Esophagus (tissue), 2 donors: ENCODE data around the gene WASHC4. TPM values are rescaled to one million over a fixed set of nuclear protein-coding genes. Genes with fewer than 3 reads are reported as not detected.

Experiments used
- H3K27ac ChIP-seq, 2 donors: one replicate each; pipeline ENCODE4 v1.5.1; 2013; ENCODE audit warnings: low read depth in 2 of 2, mild to moderate bottlenecking in 2 of 2, inconsistent platforms in 1 of 2, low read length in 1 of 2, moderate library complexity in 1 of 2
- H3K27me3 ChIP-seq, 2 donors: one replicate each; pipeline ENCODE4 v1.6.1; 2013; ENCODE audit warnings: low read length in 2 of 2, control low read depth in 1 of 2, mild to moderate bottlenecking in 1 of 2; ENCODE audit not compliant: insufficient read depth in 2 of 2, control insufficient read depth in 1 of 2
- H3K36me3 ChIP-seq, 2 donors: one replicate each; pipeline ENCODE4 v1.6.1; 2013; ENCODE audit warnings: low read length in 1 of 2; ENCODE audit not compliant: control insufficient read depth in 2 of 2, insufficient read depth in 2 of 2
- H3K4me1 ChIP-seq, 2 donors: one replicate each; pipeline ENCODE4 v1.6.1; 2013; ENCODE audit warnings: low read length in 1 of 2; ENCODE audit not compliant: control insufficient read depth in 2 of 2, insufficient read depth in 2 of 2
- H3K4me3 ChIP-seq, 2 donors: one replicate each; pipeline ENCODE4 v1.5.1; 2013; ENCODE audit warnings: low read length in 2 of 2, mild to moderate bottlenecking in 2 of 2, low read depth in 1 of 2, moderate library complexity in 1 of 2
- H3K9me3 ChIP-seq, 2 donors: one replicate each; pipeline ENCODE4 v1.6.1; 2013; ENCODE audit warnings: mild to moderate bottlenecking in 2 of 2, low read depth in 1 of 2, low read length in 1 of 2, moderate library complexity in 1 of 2; ENCODE audit not compliant: control insufficient read depth in 2 of 2, insufficient read depth in 1 of 2
- WGBS, 2 donors: extraction: QIAGEN DNeasy Blood & Tissue Kit; methylation state at CpG; one replicate each; pipeline ENCODE4 v1.1.7; 2013; 5-methylcytosine and 5-hydroxymethylcytosine counted together
- polyA plus RNA-seq, 2 donors: library from polyadenylated mRNA; stranded (reverse); fragments of 200-250 nt; gene quantifications; one replicate each; pipeline ENCODE4 v1.2.3, GENCODE V29; 2013
- donor health status: healthy with polysubstance abuse.
- donor health status: Bipolar disorder and iron deficiency.

The WASHC4 gene
- polyA plus RNA-seq, 2 donors: 8.6 to 11.6 TPM

- Histone ChIP-seq H3K27ac (no peak overlapping the region), H3K9me3 (no peaks in the 10 kb centered on the region), H3K36me3 (peaks cover 0 to 17% of the 10 kb centered on the region in 2 donors), H3K27me3 (no peaks in the 10 kb centered on the region), H3K4me1 (no peaks in the 10 kb centered on the region), H3K4me3 (no peak overlapping the region)
- 82 to 83% methylated on average over 6 of the region's 6 CpGs for WGBS, 2 donors
These were observed 106.6 kb downstream of the WASHC4 start for GRCh38 chr12:105214148-105214547.

- peaks cover 0 to 17% of the 10 kb centered on the region in 2 donors for H3K36me3 ChIP-seq
- no peaks in the 10 kb centered on the region for H3K4me1 ChIP-seq
- H3K27ac ChIP-seq: no peak overlapping the region
- 58 to 69% methylated on average over 9 of the region's 9 CpGs for WGBS, 2 donors
- no peak overlapping the region for H3K4me3 ChIP-seq
- no peaks in the 10 kb centered on the region for H3K27me3 ChIP-seq
- no peaks in the 10 kb centered on the region for H3K9me3 ChIP-seq
These were observed 107.3 kb downstream of the WASHC4 start for GRCh38 chr12:105214670-105215375.

- WGBS, 2 donors: 63 to 67% methylated on average over 7 of the region's 7 CpGs
- Histone ChIP-seq H3K27me3 (no peaks in the 10 kb centered on the region), H3K4me1 (peaks cover 0 to 5% of the 10 kb centered on the region in 2 donors), H3K9me3 (no peaks in the 10 kb centered on the region), H3K27ac (no peak overlapping the region), H3K4me3 (no peak overlapping the region), H3K36me3 (peaks cover 3 to 15% of the 10 kb centered on the region in 2 donors)
These were observed 110.9 kb downstream of the WASHC4 start for GRCh38 chr12:105218434-105218833.

Other genes starting within 250 kb of the WASHC4 start
- gene SLC41A2, start 149.4 kb upstream of the WASHC4 start, polyA plus RNA-seq: under 1 TPM; 0.22 to 0.47 TPM
- 1 to 10 TPM; 7.8 to 8.2 TPM for gene NOPCHAP1, start 121.4 kb upstream of the WASHC4 start, polyA plus RNA-seq
- gene ALDH1L2, start 23.3 kb upstream of the WASHC4 start, polyA plus RNA-seq: under 1 TPM; 0.10 to 0.35 TPM
- gene APPL2, start 128.4 kb downstream of the WASHC4 start, polyA plus RNA-seq: 10 to 100 TPM; 15.0 to 16.3 TPM
- gene C12orf75, start 223.0 kb downstream of the WASHC4 start, polyA plus RNA-seq: 10 to 100 TPM in 1 of 2 donors, 1 to 10 TPM in 1; 7.9 to 15.3 TPM